ENCODE results near the gene NHS. TPM values are rescaled to one million over a fixed set of nuclear protein-coding genes. Genes with fewer than 3 reads are reported as not detected.
"Not testable (repeated sequence)": the region's sequence is repeated elsewhere in the genome, so short reads cannot be mapped to it uniquely, and the experiment has no call there.

Gene NHS
- total RNA-seq, 1 donor from 2014 or later: 7.3 TPM

DNA sequence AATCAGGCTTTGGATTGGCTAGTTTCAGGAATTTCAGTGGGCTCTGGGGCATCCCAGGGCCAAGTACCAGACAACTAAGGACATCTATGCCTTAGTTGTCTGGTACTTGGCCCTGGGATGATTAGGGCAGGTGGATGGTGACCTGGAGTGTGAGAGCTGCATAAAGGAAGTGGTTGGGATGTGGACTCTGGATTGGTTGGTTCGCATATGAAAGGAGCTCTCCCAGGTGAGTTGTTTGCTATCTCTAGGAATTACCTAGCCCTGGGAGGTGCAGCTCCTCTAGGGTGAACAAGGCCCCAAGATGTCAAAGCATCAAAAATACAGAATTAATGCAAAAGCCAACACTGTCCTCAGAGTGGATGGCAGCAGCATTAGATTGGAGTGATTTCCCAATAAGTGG lies 109.6 kb downstream of the NHS start:
- no peak for FAIRE-seq
- DNase-seq (ENCODE audit: low spot score in 2 of 2): no peak

DNA sequence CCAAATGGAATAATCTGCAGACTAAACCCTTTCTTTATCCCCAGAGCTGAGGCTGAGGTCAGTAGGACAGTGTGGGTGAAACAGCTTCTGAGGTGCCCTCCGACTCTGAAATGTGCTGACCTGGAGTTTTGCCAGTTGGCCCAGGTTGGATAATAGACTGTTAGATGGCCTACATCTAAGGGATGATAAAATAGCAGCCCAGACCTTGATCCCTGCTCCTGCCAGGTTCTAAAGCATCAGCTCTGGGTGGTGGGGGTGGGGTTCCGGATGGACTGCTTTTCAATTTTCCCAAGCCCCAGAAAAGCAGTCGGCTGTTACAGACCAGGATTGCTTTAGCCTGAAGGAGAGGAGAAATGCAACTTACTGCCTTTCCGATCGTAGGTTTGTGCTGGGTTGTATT lies 110.4 kb downstream of the NHS start:
- DNase-seq (ENCODE audit: low spot score in 2 of 2) (no peak), FAIRE-seq (no peak)

DNA sequence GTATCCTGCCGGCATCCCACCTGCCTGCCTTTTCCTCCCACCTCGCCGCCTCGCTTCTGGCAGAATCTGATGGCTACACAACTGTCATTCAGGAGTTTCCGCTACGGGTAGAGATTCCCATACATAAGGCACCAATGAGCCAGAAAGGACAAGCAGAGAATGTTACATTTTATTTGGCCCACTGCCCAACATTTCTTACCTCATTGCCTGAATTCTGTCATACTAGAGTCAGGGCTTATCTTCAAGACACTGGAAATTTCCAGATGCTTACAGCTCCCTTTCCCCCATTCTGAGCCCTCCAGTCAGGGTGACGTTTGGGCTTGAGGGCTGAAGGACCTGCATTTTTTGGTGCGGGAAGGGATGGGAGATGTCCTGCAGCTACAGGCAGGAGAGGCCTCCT lies 113.0 kb downstream of the NHS start:
- no peak for DNase-seq (ENCODE audit: low spot score in 2 of 2)
- FAIRE-seq: no peak

DNA sequence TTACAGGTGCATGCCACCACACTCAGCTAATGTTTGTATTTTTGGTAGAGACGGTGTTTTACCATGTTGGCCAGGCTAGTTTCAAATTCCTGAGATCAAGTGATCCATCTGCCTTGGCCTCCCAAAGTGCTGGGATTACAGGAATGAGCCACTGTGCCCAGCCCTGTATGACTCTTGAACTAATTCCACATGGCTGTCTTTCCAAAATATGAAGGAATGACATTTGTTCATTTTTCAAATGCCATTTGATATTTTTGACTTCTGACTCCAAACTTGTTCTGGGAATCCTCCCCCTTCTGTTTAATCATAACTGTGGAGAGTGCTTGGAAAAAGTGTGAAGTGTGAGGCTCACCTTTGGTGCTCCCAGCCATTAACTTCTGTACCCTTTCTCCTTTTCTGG lies 119.2 kb downstream of the NHS start:
- DNase-seq (ENCODE audit: low spot score in 2 of 2) (no peak), FAIRE-seq (no peak)

DNA sequence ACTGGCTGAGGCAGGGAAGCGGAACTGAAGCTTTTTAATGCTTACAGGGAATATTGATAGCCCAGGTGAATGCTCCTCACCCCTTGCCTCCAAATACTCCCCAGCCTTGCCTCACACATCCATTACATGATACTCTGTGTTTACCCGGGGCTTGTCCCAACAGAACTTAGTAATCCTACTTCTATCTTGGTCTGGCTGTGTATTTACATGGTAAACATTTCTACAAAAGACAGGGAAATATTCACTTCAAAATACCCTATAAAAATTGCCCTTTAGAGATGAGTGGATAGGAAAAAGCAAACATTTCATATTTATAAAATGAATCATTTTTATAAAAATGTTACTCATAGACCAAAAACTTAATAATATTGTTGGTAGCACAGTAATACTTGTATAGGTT lies 120.1 kb downstream of the NHS start:
- no peak for FAIRE-seq
- no peak for DNase-seq (ENCODE audit: low spot score in 2 of 2)

DNA sequence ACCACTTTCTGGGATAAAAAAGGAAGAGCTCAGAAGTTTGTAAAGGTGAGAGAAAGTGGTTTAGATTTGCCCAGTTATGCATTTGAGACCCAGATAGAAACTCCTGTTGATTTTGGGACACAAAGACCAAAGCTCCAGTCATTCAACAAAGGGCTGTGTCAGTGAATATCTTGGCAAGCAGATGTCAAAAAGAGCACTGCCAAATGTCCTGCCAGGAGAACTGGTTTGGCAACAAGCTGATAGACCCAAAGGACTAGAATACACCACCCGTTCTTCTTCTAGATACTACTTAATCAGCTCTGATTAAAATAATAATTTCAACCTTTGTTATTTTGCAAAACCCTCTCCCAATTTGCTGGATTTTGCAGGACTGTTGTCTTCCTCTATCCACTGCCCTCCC lies 121.4 kb downstream of the NHS start:
- DNase-seq (ENCODE audit: low spot score in 2 of 2) (no peak), FAIRE-seq (no peak)

DNA sequence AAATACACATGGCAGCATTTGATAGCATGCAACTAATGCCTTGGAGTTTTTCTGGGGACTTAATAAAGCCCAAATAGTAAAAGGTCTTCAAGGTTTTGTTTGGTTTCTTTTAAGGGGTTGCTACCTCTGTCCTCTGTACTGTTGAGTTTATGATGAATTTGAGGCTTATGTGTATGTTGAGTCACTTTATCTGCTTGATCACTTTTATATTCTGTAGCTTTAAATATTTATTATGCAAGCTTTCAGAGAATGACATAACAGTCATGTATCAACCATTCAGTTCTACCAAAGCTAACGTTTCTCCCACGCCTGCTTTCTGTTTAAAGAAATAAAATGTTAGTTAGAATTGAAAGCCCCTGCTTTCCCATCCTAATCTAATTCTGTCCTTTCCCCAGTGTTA lies 122.2 kb downstream of the NHS start:
- FAIRE-seq (no peak), DNase-seq (ENCODE audit: low spot score in 2 of 2) (no peak)

DNA sequence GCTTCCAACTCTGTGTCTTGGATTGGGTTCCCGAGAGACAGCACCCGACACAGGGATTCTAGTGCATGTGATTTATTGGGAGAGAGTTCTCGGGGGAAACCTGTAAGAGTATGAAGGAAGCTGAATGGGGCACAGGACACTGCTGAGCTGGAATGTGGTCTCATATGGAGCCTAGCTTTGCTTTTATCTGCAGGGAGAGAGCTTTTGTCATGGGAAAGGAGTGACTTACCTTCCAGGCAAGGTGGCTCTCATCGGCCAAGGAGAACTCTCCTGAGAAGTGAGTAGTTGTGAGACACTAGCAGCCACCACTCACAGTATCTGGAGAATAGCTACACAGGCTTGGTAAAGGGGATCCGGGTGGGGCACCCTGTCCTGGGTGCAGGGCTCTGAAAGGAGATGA lies 124.5 kb downstream of the NHS start:
- no peak for DNase-seq (ENCODE audit: low spot score in 2 of 2)

DNA sequence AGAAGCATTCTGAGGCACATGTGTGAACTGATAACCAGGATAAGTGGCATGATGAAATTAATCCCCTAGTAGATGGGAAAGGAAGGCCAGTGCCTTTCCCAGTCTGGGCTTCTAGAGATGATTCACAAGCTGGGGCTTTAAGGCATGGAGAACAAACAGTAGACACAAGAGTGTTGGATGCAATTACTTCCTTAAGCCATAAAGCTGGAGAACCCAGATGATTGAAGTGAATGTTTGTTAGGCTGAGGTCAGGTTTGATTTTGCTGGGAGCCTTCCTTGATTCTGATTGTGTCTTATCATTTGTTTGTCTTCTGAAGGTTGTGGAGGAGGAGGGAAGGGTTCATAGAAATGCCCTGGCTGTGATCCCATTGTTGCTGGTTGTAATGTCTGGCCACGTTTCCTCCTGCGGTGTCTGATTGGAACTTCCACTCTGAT lies 125.2 kb downstream of the NHS start:
- DNase-seq (ENCODE audit: low spot score in 2 of 2) (no peak), FAIRE-seq (no peak)

More for the DNA sequence above, 124.5 kb downstream of the NHS start:
- no peak for FAIRE-seq

DNA sequence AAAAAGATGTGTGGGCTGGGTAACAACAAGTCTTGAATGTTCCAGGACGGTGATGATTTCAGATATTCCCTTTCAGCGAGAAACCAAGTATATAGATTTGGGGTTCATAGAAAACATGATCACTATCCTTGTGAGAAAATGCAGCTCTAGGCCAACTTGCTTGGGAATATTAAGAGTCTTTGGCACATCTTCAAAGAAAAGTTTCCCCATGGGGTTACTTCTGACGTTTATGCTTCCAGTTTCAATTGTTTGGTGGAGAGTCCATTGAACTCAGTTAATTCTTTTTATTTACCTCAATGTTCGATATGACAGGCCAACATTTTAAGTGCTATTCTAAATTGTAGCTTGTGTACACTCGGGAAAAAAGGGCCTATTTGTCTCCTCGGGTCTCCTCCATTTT lies 126.7 kb downstream of the NHS start:
- FAIRE-seq: no peak
- no peak for DNase-seq (ENCODE audit: low spot score in 2 of 2)

DNA sequence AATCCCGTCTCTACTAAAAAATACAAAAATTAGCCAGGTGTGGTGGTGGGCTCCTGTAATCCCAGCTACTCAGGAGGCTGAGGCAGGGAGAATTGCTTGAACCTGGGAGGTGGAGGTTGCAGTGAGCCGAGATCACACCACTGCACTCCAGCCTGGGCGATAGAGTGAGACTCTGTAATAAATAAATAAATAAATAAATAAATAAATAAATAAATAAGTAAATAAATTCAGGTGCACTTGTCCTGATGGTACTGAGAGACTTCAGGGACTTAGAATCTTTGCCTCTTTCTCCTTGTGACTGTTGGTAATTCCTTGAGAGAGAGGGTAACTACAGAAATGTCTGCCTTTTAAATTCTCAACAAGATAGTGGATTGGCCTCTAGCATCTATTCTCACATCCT lies 131.4 kb downstream of the NHS start:
- DNase-seq (ENCODE audit: low spot score in 2 of 2); FAIRE-seq: not testable (repeated sequence)

DNA sequence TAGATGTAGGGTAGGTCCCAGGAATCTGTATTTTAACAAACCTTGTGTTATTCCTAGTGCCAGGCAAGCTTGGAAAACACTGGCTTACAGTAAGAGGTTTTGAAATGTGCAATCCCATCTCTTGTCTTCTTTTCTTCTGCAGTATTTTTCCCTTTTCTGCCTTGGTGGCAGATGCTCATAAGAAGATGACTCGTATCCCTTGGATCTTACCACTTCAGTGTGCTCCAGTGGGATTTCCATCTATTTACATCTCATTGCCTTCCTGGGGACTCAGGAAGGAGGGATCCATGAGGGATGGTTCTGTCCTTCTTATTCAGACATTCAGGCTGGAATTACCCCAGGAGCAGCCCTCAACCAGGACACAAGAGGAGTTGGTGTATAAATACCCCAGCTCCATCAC lies 136.6 kb downstream of the NHS start:
- FAIRE-seq (no peak), DNase-seq (ENCODE audit: low spot score in 2 of 2) (no peak)

DNA sequence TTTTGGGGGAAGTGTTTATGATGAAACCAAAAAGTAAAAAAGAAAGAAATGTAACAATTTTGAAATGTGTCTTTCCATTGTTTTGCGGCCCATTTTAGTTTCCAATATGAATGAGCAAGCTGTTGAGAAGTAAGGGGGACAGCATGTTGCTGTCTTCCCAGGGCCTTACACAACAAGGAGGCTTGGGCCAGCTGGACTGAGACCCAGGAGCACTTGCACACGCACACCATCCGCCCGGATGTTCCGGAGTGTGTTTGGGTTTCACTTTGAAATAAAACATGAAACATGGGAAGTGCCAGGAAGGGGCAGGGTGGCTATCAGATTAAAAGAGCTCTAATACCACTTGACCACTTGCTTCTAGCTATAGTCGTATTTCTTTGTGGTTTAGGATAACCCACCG lies 144.4 kb downstream of the NHS start:
- no peak for FAIRE-seq
- DNase-seq (ENCODE audit: low spot score in 2 of 2): no peak

DNA sequence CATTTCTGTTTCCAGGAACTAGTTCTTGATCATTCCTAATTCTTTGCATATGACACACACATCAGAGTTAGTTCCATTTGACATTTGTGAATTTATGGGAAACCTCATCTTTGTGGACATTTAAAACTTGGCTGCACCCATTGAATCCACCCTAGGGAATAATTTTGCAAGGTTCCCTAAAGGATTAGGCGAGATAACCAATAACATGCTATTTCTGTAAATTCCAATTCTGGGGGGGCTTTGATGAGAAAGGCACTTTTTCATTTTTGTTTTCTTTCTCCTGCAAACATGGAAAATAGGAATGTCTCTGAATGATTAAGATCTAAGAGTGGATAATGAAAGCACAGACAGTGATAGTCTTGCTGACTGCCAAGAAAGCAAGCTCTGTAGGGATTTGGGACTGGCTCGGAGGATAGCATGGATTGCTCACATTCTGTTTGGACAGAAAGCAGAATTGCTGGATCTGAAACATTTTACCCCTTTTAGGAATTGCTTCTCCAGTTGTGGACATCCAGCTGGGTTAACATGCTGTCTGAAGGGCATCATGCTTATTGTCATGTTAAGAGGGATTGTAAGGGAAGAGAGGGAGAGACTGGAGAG lies 145.1 kb downstream of the NHS start:
- no peak for FAIRE-seq
- DNase-seq (ENCODE audit: low spot score in 2 of 2): no peak

DNA sequence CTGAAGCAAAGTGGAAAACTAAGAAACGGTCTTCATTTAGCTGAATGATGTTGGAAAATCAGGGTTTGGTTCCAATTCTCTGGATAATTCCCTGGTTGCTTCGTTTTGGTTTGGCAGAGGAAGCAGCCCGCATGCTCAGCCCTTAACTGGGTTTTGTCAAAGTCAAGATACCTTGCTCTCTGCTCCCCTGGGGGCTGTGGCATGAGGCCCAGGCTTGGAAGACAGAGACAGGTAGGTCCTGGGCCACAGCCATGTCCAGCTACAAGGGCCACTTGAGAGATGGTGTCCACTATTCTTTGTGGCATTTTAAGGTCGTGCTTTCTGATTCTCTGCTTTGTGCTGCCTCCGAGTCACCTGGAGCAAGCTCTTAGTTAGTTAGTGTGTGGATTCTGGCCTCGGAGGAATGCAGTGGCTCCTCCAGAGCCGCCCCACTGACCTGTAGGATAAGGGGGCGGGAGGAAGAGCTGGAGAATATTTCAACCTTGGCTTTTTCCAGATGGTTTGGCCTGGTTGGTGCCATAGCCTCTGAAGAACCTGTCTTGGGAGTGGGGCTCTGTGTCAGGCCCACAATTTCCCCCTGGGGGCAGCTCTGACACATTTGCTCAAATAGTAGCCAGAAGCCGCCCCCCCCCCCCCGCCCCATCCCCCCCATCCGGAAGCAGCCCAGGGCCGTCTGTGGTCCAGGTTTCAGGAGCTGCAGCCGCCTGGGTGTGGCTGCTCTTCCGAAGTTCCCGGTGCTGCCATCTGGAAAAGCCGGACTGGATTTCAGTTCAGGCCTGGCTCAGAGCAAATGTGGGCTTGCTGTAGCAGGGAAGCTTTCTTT lies 147.1 kb downstream of the NHS start:
- FAIRE-seq: no peak
- no peak for DNase-seq (ENCODE audit: low spot score in 2 of 2)

DNA sequence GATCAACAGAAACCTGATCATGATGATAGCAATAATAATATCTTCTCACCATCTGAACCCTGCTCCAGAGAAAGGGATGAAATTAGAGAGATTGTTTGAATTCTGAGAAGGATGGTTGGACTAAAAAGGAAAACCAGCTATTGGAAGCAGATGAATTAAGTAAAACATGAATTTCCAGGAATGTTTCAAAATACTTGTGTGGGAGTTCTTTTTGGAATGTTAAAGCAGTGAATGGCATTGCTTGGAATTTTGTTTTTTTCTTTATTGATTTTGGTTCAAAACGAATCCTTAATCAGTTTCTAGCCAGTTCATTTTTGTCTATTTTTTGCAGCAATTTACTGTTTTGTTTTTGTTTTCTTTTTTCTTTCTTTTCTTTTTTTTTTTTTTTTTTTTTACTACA lies 150.3 kb downstream of the NHS start:
- DNase-seq (ENCODE audit: low spot score in 2 of 2): no peak

DNA sequence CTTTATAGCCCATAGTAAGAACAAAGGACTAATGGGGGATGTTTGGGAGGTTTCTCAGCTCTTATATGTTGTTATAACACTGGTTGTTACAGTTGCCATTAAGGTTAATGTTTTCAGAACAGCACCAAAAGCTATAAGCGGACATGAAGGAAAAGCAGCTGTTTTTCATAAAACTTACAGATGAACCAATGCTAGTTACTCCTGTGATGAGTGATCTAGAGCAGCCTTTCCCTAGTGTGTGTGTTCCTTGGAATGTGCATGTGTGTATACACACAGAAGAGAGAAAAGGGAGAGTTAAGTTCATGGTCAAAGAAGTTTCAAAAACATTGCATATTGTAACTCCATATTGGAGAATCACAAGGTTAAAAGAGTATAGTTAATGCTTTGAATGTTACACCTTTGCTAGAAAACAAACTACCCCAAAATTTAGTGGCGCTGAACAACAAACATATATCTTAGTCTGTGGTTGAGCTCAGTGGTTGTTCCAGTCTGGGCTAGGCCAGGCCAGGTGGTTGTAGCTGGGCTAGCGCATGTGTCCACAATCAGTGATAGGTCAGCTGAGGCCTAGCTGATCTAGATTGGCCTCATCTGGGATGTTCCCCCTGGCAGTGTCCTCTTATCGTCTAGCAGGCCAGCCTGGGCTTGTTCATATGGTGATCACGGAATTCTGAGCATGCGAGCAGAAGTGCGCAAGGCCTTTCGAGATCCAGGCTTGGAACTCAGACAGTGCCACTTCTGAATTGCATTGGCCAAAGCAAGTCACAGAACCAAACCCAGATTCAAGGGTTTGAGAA lies 151.0 kb downstream of the NHS start:
- FAIRE-seq (no peak), DNase-seq (ENCODE audit: low spot score in 2 of 2) (no peak)

More for the DNA sequence above, 150.3 kb downstream of the NHS start:
- FAIRE-seq: no peak

DNA sequence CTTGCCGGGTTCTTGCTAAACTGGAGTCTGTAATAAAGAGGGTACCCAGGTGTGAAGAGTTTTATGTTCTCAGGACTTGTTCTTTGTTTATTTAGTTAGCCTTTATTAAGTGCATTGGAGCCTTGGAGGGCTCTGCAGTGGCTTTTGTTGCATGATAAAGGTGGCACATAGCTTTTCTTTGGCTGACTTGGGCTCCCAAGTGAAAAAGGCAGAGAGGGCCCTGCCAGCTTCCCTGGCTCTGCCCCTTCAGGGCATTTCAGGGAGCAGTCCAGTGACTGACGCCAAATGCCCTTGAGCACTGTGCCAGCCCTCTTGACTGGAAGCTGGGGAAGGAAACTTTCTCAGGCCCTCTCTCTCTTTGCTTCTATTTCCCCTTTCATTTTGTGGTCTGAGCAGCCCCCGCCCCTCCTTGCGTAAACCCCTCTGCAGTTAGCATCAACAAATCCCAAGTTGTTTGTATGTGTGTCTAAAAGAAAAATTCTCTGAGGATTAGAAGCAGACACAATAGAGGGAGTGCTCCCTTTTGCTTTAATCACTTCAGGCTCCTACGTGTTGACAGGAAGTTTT lies 152.2 kb downstream of the NHS start:
- DNase-seq (ENCODE audit: low spot score in 2 of 2) (peak in 1 of 2 donors; percentile 8), FAIRE-seq (no peak)

DNA sequence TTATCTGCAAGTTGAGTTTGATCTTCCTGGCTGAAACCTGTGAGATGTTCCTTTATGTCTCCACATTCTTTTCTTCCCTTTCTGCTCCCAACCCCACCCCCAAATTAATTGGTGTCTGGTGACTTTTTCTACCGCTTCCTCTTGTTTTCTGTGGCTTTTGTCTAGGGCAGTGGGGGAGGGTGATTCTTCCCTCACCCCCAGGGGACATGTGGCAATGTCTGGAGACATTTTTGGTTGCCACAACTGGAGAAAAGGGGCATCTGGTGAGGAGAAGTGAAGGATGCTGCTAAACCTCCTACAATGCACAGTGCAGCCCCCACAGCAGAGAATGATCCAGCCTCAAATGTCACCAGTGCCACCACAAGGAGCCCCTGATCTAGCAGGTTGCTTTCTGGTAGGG lies 152.9 kb downstream of the NHS start:
- DNase-seq (ENCODE audit: low spot score in 2 of 2): no peak

DNA sequence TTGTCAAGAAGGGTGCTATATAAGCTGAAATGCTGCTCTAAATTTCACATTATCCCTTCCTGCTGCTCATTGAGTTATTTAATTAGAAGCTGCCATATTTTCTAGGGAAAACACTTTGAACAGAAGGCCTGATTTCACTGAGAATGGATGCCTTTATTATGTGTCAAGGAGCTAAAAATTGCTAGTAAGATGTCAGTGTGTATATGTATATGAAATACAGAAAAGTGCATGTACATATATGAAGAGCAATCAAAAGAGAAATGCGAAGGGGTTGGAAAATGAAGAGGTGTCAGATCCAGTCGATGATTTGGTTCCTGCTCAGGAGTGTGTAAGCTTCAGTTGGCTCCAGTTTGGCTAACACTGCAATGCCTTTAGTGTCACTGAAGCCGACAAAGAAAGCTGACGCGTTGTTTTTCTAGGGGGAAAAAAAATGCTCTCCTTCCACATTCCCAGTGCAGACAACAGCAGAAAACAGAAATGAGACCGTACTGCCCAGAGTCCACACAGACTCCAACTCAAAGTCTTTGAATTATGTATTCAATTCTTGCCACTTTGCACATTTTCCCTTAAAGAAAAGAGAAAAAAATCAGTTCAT lies 154.2 kb downstream of the NHS start:
- DNase-seq (ENCODE audit: low spot score in 2 of 2): no peak
- no peak for FAIRE-seq

More for the DNA sequence above, 152.9 kb downstream of the NHS start:
- no peak for FAIRE-seq

DNA sequence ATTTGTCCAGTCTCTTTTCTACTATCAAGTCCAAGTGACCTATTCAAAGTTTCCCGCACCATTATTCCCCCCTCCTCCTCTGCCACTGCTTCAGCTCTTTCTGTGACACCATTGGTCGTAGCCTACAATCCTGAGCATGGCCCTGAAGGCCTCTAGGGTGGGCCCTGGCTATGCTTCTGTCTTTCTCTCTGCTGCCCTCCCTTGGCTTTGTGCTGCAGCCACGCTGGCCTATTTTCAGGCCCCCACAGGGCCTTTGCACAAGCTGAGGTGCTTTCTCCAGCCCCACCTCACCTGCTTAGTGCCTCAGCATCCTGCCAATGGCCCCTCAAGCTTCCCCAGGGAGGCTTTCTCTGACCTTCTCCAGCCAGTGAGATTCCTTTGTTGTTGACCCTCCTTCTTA lies 156.5 kb downstream of the NHS start:
- DNase-seq (ENCODE audit: low spot score in 2 of 2) (no peak), FAIRE-seq (no peak)

All from frontal cortex (tissue), 4 donors.